Stimulated activated CD8-positive, alpha-beta memory T cell treated with anti-CD3 and anti-CD28 coated beads, Interleukin-2, amount 100 ng/mL, for 1 hour (primary cell): Measurements from ENCODE around the gene ATAD3B.
A peak's percentile ranks its signal among the peaks of the same experiment; 100 is the strongest.
"Not testable (repeated sequence)": the region's sequence is repeated elsewhere in the genome, so short reads cannot be mapped to it uniquely, and the experiment has no call there.

ENCODE experiments used
- DNase-seq, 2 donors: peaks; one replicate each; pipeline ENCODE4 v3.0.0-alpha.2; 2020; ENCODE audit warnings: low read depth in 2 of 2

ATAD3B gene

GRCh38 chr1:1433804-1434130, 37.8 kb upstream of the ATAD3B start:
- DNase-seq, result no peak

- no peak for DNase-seq
Observed at GRCh38 chr1:1434131-1434823, 37.3 kb upstream of the ATAD3B start.

- DNase-seq, result no peak
Observed at GRCh38 chr1:1434824-1435105, 36.8 kb upstream of the ATAD3B start.

- peak; percentile 14 to 39 for DNase-seq
Observed at GRCh38 chr1:1435106-1435903, 36.3 kb upstream of the ATAD3B start, which contains the start of gene VWA1. TSS of gene VWA1 (plus strand) at chr1:1435690. CDS start at chr1:1435749, 59 bp downstream.

- no peak for DNase-seq
Observed at GRCh38 chr1:1435911-1436629, 35.5 kb upstream of the ATAD3B start.

GRCh38 chr1:1436630-1437032, 34.9 kb upstream of the ATAD3B start:
- no peak for DNase-seq

- no peak for DNase-seq
Observed at GRCh38 chr1:1437033-1437903, 34.3 kb upstream of the ATAD3B start.

- no peak for DNase-seq
Observed at GRCh38 chr1:1437904-1438376, 33.6 kb upstream of the ATAD3B start.

- no peak for DNase-seq
Observed at GRCh38 chr1:1438531-1439381, 32.8 kb upstream of the ATAD3B start.

- no peak for DNase-seq
Observed at GRCh38 chr1:1439546-1440261, 31.9 kb upstream of the ATAD3B start.

GRCh38 chr1:1440262-1441001, 31.1 kb upstream of the ATAD3B start:
- DNase-seq, result no peak

GRCh38 chr1:1441002-1441888, 30.3 kb upstream of the ATAD3B start:
- DNase-seq, result peak; percentile 20 to 31

GRCh38 chr1:1442069-1442770, 29.3 kb upstream of the ATAD3B start:
- no peak for DNase-seq

GRCh38 chr1:1446631-1447030, 24.9 kb upstream of the ATAD3B start:
- not testable (repeated sequence) for DNase-seq

- DNase-seq, result no peak
Observed at GRCh38 chr1:1449099-1449739, 22.3 kb upstream of the ATAD3B start, which contains the start of gene ATAD3C. TSS of gene ATAD3C (plus strand) at chr1:1449689. CDS start at chr1:1450684, 995 bp downstream.

GRCh38 chr1:1450616-1451015, 20.9 kb upstream of the ATAD3B start:
- DNase-seq, result not testable (repeated sequence)
